ENCODE results near the gene PPP1R3D. TPM values are rescaled to one million over a fixed set of nuclear protein-coding genes. Genes with fewer than 3 reads are reported as not detected.

The PPP1R3D gene, protein sequence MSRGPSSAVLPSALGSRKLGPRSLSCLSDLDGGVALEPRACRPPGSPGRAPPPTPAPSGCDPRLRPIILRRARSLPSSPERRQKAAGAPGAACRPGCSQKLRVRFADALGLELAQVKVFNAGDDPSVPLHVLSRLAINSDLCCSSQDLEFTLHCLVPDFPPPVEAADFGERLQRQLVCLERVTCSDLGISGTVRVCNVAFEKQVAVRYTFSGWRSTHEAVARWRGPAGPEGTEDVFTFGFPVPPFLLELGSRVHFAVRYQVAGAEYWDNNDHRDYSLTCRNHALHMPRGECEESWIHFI
- total RNA-seq (2013): 14.9 TPM
- polyA plus RNA-seq: 1 to 10 TPM; 2.0 to 3.9 (median 3.5) TPM
- polyA minus RNA-seq: 11.4 and 21.0 TPM in 2 replicates
- total RNA-seq: 6.5 to 17.4 (median 10.5) reads per million in 11 experiments

DNA sequence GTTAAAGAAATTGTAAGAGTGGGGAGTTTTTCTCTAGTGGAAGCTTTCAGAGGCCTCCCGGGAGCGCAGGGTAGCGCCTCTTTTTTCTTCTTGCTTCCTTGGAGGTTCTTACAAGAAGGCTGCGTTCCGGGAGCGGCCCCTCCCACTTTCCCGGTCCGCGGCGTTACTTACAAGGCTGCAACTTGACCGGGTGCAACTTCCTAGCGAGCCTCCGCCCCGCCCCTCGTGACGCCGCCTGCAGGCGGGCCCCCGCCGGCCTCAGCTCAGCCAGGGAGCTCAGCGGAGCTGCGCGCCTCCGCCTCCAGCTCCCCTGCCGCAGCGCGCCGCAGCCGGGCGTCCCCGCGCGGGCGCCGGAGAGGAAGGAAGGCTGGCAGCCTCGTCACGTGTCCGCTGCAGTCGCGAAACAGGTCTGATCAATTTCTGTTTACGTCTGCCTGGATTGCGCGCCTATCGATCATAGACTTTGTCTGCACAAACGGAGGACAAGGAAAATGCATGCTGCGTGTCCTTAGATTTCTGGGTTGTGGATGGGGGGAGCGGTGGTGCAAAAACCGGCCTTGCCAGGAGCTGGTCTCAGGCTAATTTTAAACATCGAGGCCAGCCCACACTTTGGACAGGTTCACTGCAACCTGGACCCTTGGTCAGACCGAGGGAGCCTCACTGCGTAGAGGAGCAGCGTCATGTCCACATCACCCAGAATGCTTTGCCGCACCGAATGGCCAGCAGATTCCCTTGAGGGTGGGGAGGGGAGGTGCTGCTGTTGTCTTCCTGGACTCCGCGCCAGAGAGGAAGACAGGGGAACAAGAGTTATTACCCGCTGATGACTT, at the start of gene PPP1R3D, which contains the start of gene FAM217B:
Gene PPP1R3D (minus strand): TSS at position 177 of the 827 bp plus-strand sequence. CDS start 374 bp downstream, outside the sequence.
Gene FAM217B (plus strand): TSS at position 261 of the 827 bp plus-strand sequence. CDS start 3,555 bp downstream, outside the sequence.
- Mint-ChIP-seq H3K9me3 (peaks cover 0 to 2% (median 0%) of the 10 kb centered on the region in 7 donors), H3K27me3 (ENCODE audit: low read depth in 3 of 3) (no peaks in the 10 kb centered on the region), H3K4me1 (peaks cover 62% of the 10 kb centered on the region), H3K36me3 (peaks cover 31 to 32% of the 10 kb centered on the region in 2 donors), H3K27ac (peak within 1 kb of the TSS; percentile 97 to 100 (median 98)), H3K4me3 (peak within 1 kb of the TSS; percentile 95 to 97)
- H3K4me1 ChIP-seq (ENCODE audit: control insufficient read depth in 1 of 2, insufficient read depth in 2 of 2, low read length in 2 of 2): peaks cover 52 to 63% of the 10 kb centered on the region in 2 donors
- DNase-seq: peak; percentile 90 to 91 (median 90)
- no peaks in the 10 kb centered on the region for H3K9me3 ChIP-seq (replicated peaks in 1 of 2; ENCODE audit: control insufficient read depth in 1 of 2, insufficient read depth in 1 of 2, low read length in 2 of 2)
- H3K27me3 ChIP-seq (ENCODE audit: control insufficient read depth in 2 of 2, insufficient read depth in 2 of 2, low read length in 2 of 2): no peaks in the 10 kb centered on the region
- peak within 1 kb of the TSS; percentile 85 for H3K4me2 ChIP-seq (replicated peaks; ENCODE audit: extremely low read depth, low read length, poor library complexity, severe bottlenecking)
- H4K20me1 ChIP-seq (ENCODE audit: insufficient read depth, low read length): peaks cover 43% of the 10 kb centered on the region
- H3K4me3 ChIP-seq (replicated peaks in 1 of 3; ENCODE audit: low read depth in 2 of 3, low read length in 3 of 3): peak within 1 kb of the TSS; percentile 79 to 99 (median 95)
- peak within 1 kb of the TSS; percentile 87 for H3K9ac ChIP-seq (ENCODE audit: insufficient read depth, low read length, poor library complexity, severe bottlenecking)
- H2AFZ ChIP-seq (ENCODE audit: insufficient read depth, low read depth, low read length, poor library complexity, severe bottlenecking): peak within 1 kb of the TSS; percentile 97
- H3K27ac ChIP-seq (ENCODE audit: low read depth in 1 of 2, low read length in 2 of 2): peak within 1 kb of the TSS; percentile 97 to 98
- H3K36me3 ChIP-seq (replicated peaks in 1 of 2; ENCODE audit: control insufficient read depth in 1 of 2, insufficient read depth in 2 of 2, low read length in 2 of 2): peaks cover 30 to 44% of the 10 kb centered on the region in 2 donors
- intact Hi-C loops (cut with micrococcal nuclease): loop anchor here (10.0 kb wide), 3 partner anchors 114 to 1184 kb away; no protein-coding TSS in a partner anchor
- WGBS (ENCODE audit: insufficient coverage): under 1% methylated on average over 57 of the region's 57 CpGs
- peaks cover 90% of the 10 kb centered on the region for H3K79me2 ChIP-seq (ENCODE audit: insufficient read depth, low read length)
- TF ChIP-seq, protein P1, sequence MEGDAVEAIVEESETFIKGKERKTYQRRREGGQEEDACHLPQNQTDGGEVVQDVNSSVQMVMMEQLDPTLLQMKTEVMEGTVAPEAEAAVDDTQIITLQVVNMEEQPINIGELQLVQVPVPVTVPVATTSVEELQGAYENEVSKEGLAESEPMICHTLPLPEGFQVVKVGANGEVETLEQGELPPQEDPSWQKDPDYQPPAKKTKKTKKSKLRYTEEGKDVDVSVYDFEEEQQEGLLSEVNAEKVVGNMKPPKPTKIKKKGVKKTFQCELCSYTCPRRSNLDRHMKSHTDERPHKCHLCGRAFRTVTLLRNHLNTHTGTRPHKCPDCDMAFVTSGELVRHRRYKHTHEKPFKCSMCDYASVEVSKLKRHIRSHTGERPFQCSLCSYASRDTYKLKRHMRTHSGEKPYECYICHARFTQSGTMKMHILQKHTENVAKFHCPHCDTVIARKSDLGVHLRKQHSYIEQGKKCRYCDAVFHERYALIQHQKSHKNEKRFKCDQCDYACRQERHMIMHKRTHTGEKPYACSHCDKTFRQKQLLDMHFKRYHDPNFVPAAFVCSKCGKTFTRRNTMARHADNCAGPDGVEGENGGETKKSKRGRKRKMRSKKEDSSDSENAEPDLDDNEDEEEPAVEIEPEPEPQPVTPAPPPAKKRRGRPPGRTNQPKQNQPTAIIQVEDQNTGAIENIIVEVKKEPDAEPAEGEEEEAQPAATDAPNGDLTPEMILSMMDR (IDR thresholded peaks at IDR 0.05): no peak

DNA sequence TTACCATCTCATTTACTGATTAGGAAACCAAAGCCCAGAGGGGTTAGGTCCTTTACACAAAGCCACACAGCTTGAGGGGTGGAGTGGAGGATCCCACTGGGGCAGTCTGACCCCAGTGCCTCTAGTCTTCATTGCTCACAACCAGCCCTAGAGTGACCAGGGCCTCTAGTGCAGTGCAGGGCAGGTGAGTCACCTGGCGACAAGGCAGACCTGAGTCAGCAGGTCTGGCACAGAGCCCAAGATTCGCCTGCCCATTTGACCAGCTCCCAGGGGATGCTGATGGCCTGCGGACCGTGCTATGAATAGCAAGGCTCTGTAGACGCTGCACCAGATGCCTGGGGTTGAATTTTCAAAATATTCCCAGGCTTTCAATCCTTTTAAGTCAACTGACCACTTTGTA, 48.0 kb upstream of the PPP1R3D start:
- no peak overlapping the region for H3K9ac ChIP-seq (ENCODE audit: insufficient read depth, low read length, poor library complexity, severe bottlenecking)
- H4K20me1 ChIP-seq (ENCODE audit: insufficient read depth, low read length): no peaks in the 10 kb centered on the region
- TF ChIP-seq, protein P1 (IDR thresholded peaks at IDR 0.05): no peak
- no peak overlapping the region for H3K27ac ChIP-seq (ENCODE audit: low read depth in 1 of 2, low read length in 2 of 2)
- no peak overlapping the region for H2AFZ ChIP-seq (ENCODE audit: insufficient read depth, low read depth, low read length, poor library complexity, severe bottlenecking)
- Mint-ChIP-seq H3K27ac (no peak overlapping the region), H3K36me3 (peaks cover 9 to 14% of the 10 kb centered on the region in 2 donors), H3K27me3 (ENCODE audit: low read depth in 3 of 3) (peaks cover 0 to 2% (median 0%) of the 10 kb centered on the region in 3 donors), H3K9me3 (peaks cover 0 to 8% (median 3%) of the 10 kb centered on the region in 7 donors), H3K4me3 (no peak overlapping the region), H3K4me1 (peaks cover 62% of the 10 kb centered on the region)
- H3K4me3 ChIP-seq (replicated peaks in 1 of 3; ENCODE audit: low read depth in 2 of 3, low read length in 3 of 3): no peak overlapping the region
- DNase-seq: no peak
- intact Hi-C loops (cut with micrococcal nuclease): no loop called here
- WGBS (ENCODE audit: insufficient coverage): 91% methylated on average over 5 of the region's 5 CpGs
- H3K36me3 ChIP-seq (replicated peaks in 1 of 2; ENCODE audit: control insufficient read depth in 1 of 2, insufficient read depth in 2 of 2, low read length in 2 of 2): no peaks in the 10 kb centered on the region
- no peaks in the 10 kb centered on the region for H3K9me3 ChIP-seq (replicated peaks in 1 of 2; ENCODE audit: control insufficient read depth in 1 of 2, insufficient read depth in 1 of 2, low read length in 2 of 2)
- H3K79me2 ChIP-seq (ENCODE audit: insufficient read depth, low read length): no peaks in the 10 kb centered on the region
- peaks cover 49 to 60% of the 10 kb centered on the region in 2 donors for H3K4me1 ChIP-seq (ENCODE audit: control insufficient read depth in 1 of 2, insufficient read depth in 2 of 2, low read length in 2 of 2)
- no peak overlapping the region for H3K4me2 ChIP-seq (replicated peaks; ENCODE audit: extremely low read depth, low read length, poor library complexity, severe bottlenecking)
- H3K27me3 ChIP-seq (ENCODE audit: control insufficient read depth in 2 of 2, insufficient read depth in 2 of 2, low read length in 2 of 2): no peaks in the 10 kb centered on the region

All from CD14-positive monocyte (primary cell).